Adipocyte (in vitro differentiated cells): ENCODE results near the gene DSCAM.
"Not testable (repeated sequence)": the region's sequence is repeated elsewhere in the genome, so short reads cannot be mapped to it uniquely, and the experiment has no call there.

Experiments
- DNase-seq: peaks from one replicate; pipeline ENCODE4 v3.0.0-alpha.2; 2015; ENCODE audit warnings: low read depth
- H3K27me3 ChIP-seq: replicated peaks from 2 replicates; pipeline ENCODE4 v1.7.0; 2013; ENCODE audit warnings: mild to moderate bottlenecking, low read length, moderate library complexity; ENCODE audit not compliant: control insufficient read depth, insufficient read depth
- H3K36me3 ChIP-seq: 2 replicates; pipeline ENCODE4 v1.7.0; 2013; ENCODE audit warnings: low read length, mild to moderate bottlenecking, moderate library complexity; ENCODE audit not compliant: control insufficient read depth, insufficient read depth, severe bottlenecking
- H3K4me1 ChIP-seq: 2 replicates; pipeline ENCODE4 v1.7.0; 2013; ENCODE audit warnings: mild to moderate bottlenecking, low read length, moderate library complexity; ENCODE audit not compliant: control insufficient read depth, insufficient read depth
- H3K4me3 ChIP-seq: 2 replicates; pipeline ENCODE4 v1.7.0; 2013; ENCODE audit warnings: mild to moderate bottlenecking, low read length, moderate library complexity
- H3K9ac ChIP-seq: 2 replicates; pipeline ENCODE4 v1.7.0; 2013; ENCODE audit warnings: mild to moderate bottlenecking, low read length, moderate library complexity
- H3K9me3 ChIP-seq: 2 replicates; pipeline ENCODE4 v1.7.0; 2013; ENCODE audit warnings: mild to moderate bottlenecking, low read length, moderate library complexity; ENCODE audit not compliant: control insufficient read depth

The DSCAM gene

GRCh38 chr21:40186045-40186444, 660.9 kb downstream of the DSCAM start:
- Histone ChIP-seq H3K4me3 (no peak overlapping the region), H3K4me1 (no peaks in the 10 kb centered on the region), H3K9me3 (no peaks in the 10 kb centered on the region), H3K9ac (no peak overlapping the region), H3K27me3 (no peaks in the 10 kb centered on the region), H3K36me3 (no peaks in the 10 kb centered on the region)
- DNase-seq: peak; percentile 85

GRCh38 chr21:40185208-40185607, 661.8 kb downstream of the DSCAM start:
- DNase-seq: no peak
- Histone ChIP-seq H3K9me3 (no peaks in the 10 kb centered on the region), H3K36me3 (no peaks in the 10 kb centered on the region), H3K9ac (no peak overlapping the region), H3K27me3 (no peaks in the 10 kb centered on the region), H3K4me1 (no peaks in the 10 kb centered on the region), H3K4me3 (no peak overlapping the region)

DNA sequence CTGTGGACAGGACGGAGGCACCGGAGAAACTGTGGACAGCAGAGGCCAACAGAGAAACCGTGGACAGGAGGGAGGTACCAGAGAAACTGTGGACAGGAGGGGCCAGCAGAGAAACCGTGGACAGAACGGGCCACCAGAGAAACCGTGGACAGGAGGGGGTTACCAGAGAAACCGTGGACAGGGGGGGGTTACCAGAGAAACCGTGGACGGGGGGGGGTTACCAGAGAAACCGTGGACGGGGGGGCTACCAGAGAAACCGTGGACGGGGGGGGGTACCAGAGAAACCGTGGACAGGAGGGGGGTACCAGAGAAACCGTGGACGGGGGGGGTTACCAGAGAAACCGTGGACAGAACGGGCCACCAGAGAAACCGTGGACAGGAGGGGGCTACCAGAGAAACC, 664.5 kb downstream of the DSCAM start:
- not testable (repeated sequence) for H3K4me1 ChIP-seq, H3K9me3 ChIP-seq, H3K9ac ChIP-seq, DNase-seq, H3K36me3 ChIP-seq, H3K27me3 ChIP-seq, H3K4me3 ChIP-seq

- H3K27me3 ChIP-seq: no peaks in the 10 kb centered on the region
- no peak overlapping the region for H3K4me3 ChIP-seq
- H3K9me3 ChIP-seq: no peaks in the 10 kb centered on the region
- no peak for DNase-seq
- H3K4me1 ChIP-seq: no peaks in the 10 kb centered on the region
- no peak overlapping the region for H3K9ac ChIP-seq
- H3K36me3 ChIP-seq: no peaks in the 10 kb centered on the region
These were observed 667.8 kb downstream of the DSCAM start for GRCh38 chr21:40179166-40179565.

- Histone ChIP-seq H3K27me3 (no peaks in the 10 kb centered on the region), H3K9ac (no peak overlapping the region), H3K36me3 (no peaks in the 10 kb centered on the region), H3K4me3 (no peak overlapping the region), H3K4me1 (no peaks in the 10 kb centered on the region), H3K9me3 (no peaks in the 10 kb centered on the region)
- no peak for DNase-seq
These were observed 668.2 kb downstream of the DSCAM start for GRCh38 chr21:40178726-40179125.

DNA sequence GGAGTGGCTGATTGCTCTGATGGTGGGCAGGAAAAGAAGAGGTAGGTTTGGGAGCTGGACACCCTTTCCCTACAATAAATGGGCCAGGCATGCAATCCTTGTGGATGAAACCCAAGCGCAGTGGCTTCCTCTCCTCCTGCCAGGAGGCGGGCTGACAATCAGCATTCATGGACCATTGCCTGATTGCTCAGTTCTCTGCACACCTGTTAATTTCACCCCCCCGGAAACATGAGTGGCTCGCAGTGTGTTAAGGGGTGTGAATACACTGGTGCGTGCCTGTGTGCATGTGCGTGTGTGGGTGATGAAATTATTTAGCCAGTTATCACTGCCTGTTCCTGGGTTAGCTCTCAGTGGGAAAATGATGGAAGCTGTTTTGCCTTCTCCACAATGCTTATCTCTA, 669.0 kb downstream of the DSCAM start:
- no peak for DNase-seq
- no peak overlapping the region for H3K4me3 ChIP-seq
- no peaks in the 10 kb centered on the region for H3K36me3 ChIP-seq
- no peaks in the 10 kb centered on the region for H3K4me1 ChIP-seq
- H3K9me3 ChIP-seq: no peaks in the 10 kb centered on the region
- no peak overlapping the region for H3K9ac ChIP-seq
- H3K27me3 ChIP-seq: no peaks in the 10 kb centered on the region

GRCh38 chr21:40176724-40177123, 670.2 kb downstream of the DSCAM start:
- Histone ChIP-seq H3K4me3 (no peak overlapping the region), H3K9ac (no peak overlapping the region), H3K27me3 (no peaks in the 10 kb centered on the region), H3K9me3 (no peaks in the 10 kb centered on the region), H3K36me3 (no peaks in the 10 kb centered on the region), H3K4me1 (no peaks in the 10 kb centered on the region)
- DNase-seq: no peak

DNA sequence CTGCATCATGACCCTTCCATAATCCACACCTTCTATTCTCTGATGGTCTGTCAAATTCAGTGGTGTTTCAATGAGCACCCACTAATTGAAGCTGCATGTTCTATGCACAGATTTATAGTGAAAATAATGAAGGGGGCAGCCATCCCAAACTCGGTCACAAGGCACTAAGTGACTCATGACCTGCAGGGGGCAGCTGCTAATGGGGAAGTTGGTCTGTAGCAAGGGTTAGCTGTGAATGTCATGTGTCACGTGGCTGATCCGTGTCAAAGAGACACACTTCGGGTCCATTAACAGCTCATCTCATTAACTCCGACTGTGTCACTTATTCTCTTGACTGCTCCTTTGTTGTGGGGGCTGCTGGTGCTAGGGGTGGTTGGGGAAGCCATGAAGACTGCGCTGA, 673.1 kb downstream of the DSCAM start:
- no peak overlapping the region for H3K9ac ChIP-seq
- no peaks in the 10 kb centered on the region for H3K36me3 ChIP-seq
- no peaks in the 10 kb centered on the region for H3K9me3 ChIP-seq
- H3K4me1 ChIP-seq: no peaks in the 10 kb centered on the region
- no peak for DNase-seq
- no peak overlapping the region for H3K4me3 ChIP-seq
- no peaks in the 10 kb centered on the region for H3K27me3 ChIP-seq

GRCh38 chr21:40169971-40170370, 677.0 kb downstream of the DSCAM start:
- H3K36me3 ChIP-seq: no peaks in the 10 kb centered on the region
- H3K4me1 ChIP-seq: no peaks in the 10 kb centered on the region
- H3K27me3 ChIP-seq: no peaks in the 10 kb centered on the region

GRCh38 chr21:40166291-40166843, 680.6 kb downstream of the DSCAM start:
- Histone ChIP-seq H3K4me3 (no peak overlapping the region), H3K36me3 (no peaks in the 10 kb centered on the region), H3K27me3 (no peaks in the 10 kb centered on the region), H3K9me3 (no peaks in the 10 kb centered on the region), H3K4me1 (no peaks in the 10 kb centered on the region), H3K9ac (no peak overlapping the region)
- no peak for DNase-seq

More at GRCh38 chr21:40169971-40170370, 677.0 kb downstream of the DSCAM start:
- DNase-seq: no peak
- no peak overlapping the region for H3K9ac ChIP-seq
- H3K4me3 ChIP-seq: no peak overlapping the region
- no peaks in the 10 kb centered on the region for H3K9me3 ChIP-seq

- H3K4me3 ChIP-seq: no peak overlapping the region
- H3K4me1 ChIP-seq: no peaks in the 10 kb centered on the region
- H3K9me3 ChIP-seq: no peaks in the 10 kb centered on the region
- no peak overlapping the region for H3K9ac ChIP-seq
- no peak for DNase-seq
- no peaks in the 10 kb centered on the region for H3K27me3 ChIP-seq
- H3K36me3 ChIP-seq: no peaks in the 10 kb centered on the region
These were observed 681.2 kb downstream of the DSCAM start for GRCh38 chr21:40165773-40166070.

- DNase-seq: no peak
- no peaks in the 10 kb centered on the region for H3K36me3 ChIP-seq
- H3K4me3 ChIP-seq: no peak overlapping the region
These were observed 681.8 kb downstream of the DSCAM start for GRCh38 chr21:40164905-40165772.

More at GRCh38 chr21:40164905-40165772, 681.8 kb downstream of the DSCAM start:
- Histone ChIP-seq H3K9ac (no peak overlapping the region), H3K4me1 (no peaks in the 10 kb centered on the region), H3K27me3 (no peaks in the 10 kb centered on the region), H3K9me3 (no peaks in the 10 kb centered on the region)
